Measurements from ENCODE around the gene SPDYC. TPM values are rescaled to one million over a fixed set of nuclear protein-coding genes. Genes with fewer than 3 reads are reported as not detected.

Gene SPDYC
- total RNA-seq, 1 donor from 2014 or later, result not detected

GRCh38 chr11:65186701-65187100 is 16.7 kb downstream of the SPDYC start:
- Histone ChIP-seq H3K4me1 (ENCODE audit: insufficient read depth, low read length) (peaks cover 13% of the 10 kb centered on the region), H3K27me3 (ENCODE audit: insufficient read depth, low read length) (no peaks in the 10 kb centered on the region), H2AFZ (ENCODE audit: low read depth, low read length) (no peak overlapping the region), H3K9me3 (ENCODE audit: insufficient read depth, low read depth, low read length) (no peaks in the 10 kb centered on the region), H3K79me2 (ENCODE audit: insufficient read depth, low read length) (peaks cover 32% of the 10 kb centered on the region), H4K20me1 (ENCODE audit: insufficient read depth, low read length) (peaks cover 59% of the 10 kb centered on the region), H3K4me3 (ENCODE audit: insufficient read depth, low read depth, low read length) (no peak overlapping the region), H3K9ac (ENCODE audit: low read length) (no peak overlapping the region), H3K36me3 (ENCODE audit: insufficient read depth, low read length) (peaks cover 19% of the 10 kb centered on the region), H3K4me2 (ENCODE audit: low read length) (no peak overlapping the region), H3K27ac (ENCODE audit: low read depth, low read length) (no peak overlapping the region)
- peaks cover 24% of the 10 kb centered on the region for H3K36me3 Mint-ChIP-seq (ENCODE audit: low read depth, unreplicated experiment)
- FAIRE-seq (no peak), DNase-seq (ENCODE audit: low read depth) (no peak)
- no peaks in the 10 kb centered on the region for H3K27me3 Mint-ChIP-seq (ENCODE audit: low read depth, unreplicated experiment)
- no peak for TF ChIP-seq EZH2 (IDR thresholded peaks at IDR 0.05; ENCODE audit: insufficient read depth, low read length)
- TF ChIP-seq, protein P1, sequence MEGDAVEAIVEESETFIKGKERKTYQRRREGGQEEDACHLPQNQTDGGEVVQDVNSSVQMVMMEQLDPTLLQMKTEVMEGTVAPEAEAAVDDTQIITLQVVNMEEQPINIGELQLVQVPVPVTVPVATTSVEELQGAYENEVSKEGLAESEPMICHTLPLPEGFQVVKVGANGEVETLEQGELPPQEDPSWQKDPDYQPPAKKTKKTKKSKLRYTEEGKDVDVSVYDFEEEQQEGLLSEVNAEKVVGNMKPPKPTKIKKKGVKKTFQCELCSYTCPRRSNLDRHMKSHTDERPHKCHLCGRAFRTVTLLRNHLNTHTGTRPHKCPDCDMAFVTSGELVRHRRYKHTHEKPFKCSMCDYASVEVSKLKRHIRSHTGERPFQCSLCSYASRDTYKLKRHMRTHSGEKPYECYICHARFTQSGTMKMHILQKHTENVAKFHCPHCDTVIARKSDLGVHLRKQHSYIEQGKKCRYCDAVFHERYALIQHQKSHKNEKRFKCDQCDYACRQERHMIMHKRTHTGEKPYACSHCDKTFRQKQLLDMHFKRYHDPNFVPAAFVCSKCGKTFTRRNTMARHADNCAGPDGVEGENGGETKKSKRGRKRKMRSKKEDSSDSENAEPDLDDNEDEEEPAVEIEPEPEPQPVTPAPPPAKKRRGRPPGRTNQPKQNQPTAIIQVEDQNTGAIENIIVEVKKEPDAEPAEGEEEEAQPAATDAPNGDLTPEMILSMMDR (IDR thresholded peaks at IDR 0.05; ENCODE audit: insufficient read depth, low read depth, low read length), result no peak
- H3K9me3 Mint-ChIP-seq (ENCODE audit: unreplicated experiment), result no peaks in the 10 kb centered on the region
- H3K27ac Mint-ChIP-seq (ENCODE audit: unreplicated experiment), result no peak overlapping the region
- peaks cover 15% of the 10 kb centered on the region for H3K4me1 Mint-ChIP-seq (ENCODE audit: low read depth, unreplicated experiment)
- H3K4me3 Mint-ChIP-seq (ENCODE audit: unreplicated experiment), result no peak overlapping the region

DNA sequence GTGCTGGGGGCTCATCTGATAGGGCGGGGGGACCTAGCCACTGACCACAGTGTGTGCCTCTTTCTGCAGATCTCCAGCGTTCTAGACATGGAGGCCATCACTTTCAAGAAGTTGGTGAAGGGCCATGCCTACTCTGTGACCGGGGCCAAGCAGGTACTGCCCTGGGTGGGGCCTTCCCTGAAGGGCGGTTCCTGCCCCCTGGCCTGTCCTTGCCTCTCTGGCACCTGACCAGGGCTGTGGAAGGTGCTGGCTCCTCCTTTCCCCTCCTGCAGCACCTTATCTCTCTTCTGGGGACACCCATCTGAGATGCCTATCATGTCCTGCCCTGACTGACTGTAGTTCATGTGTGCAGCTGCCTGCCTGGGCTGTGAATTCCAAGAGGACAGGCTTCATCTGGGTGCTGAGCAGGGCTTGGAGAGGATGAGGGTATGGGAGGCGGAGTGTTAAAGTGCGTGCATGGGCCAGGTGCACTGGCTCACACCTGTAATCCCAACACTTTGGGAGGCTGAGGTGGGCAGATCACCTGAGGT is 17.2 kb downstream of the SPDYC start:
- H3K27ac Mint-ChIP-seq (ENCODE audit: unreplicated experiment), result no peak overlapping the region
- peaks cover 23% of the 10 kb centered on the region for H3K36me3 ChIP-seq (ENCODE audit: insufficient read depth, low read length)
- TF ChIP-seq EZH2 (IDR thresholded peaks at IDR 0.05; ENCODE audit: insufficient read depth, low read length), result no peak
- TF ChIP-seq, protein P1 (IDR thresholded peaks at IDR 0.05; ENCODE audit: insufficient read depth, low read depth, low read length), result no peak
- H2AFZ ChIP-seq (ENCODE audit: low read depth, low read length), result no peak overlapping the region
- H3K27me3 ChIP-seq (ENCODE audit: insufficient read depth, low read length), result no peaks in the 10 kb centered on the region
- H3K4me1 Mint-ChIP-seq (ENCODE audit: low read depth, unreplicated experiment), result peaks cover 15% of the 10 kb centered on the region
- H3K9me3 ChIP-seq (ENCODE audit: insufficient read depth, low read depth, low read length), result no peaks in the 10 kb centered on the region
- H3K79me2 ChIP-seq (ENCODE audit: insufficient read depth, low read length), result peaks cover 27% of the 10 kb centered on the region
- no peak overlapping the region for H3K4me3 Mint-ChIP-seq (ENCODE audit: unreplicated experiment)
- peaks cover 12% of the 10 kb centered on the region for H3K4me1 ChIP-seq (ENCODE audit: insufficient read depth, low read length)
- H3K36me3 Mint-ChIP-seq (ENCODE audit: low read depth, unreplicated experiment), result peaks cover 24% of the 10 kb centered on the region
- H3K4me3 ChIP-seq (ENCODE audit: insufficient read depth, low read depth, low read length), result no peak overlapping the region
- peaks cover 59% of the 10 kb centered on the region for H4K20me1 ChIP-seq (ENCODE audit: insufficient read depth, low read length)
- H3K27ac ChIP-seq (ENCODE audit: low read depth, low read length), result no peak overlapping the region
- no peak for DNase-seq (ENCODE audit: low read depth)
- FAIRE-seq, result no peak
- no peak overlapping the region for H3K9ac ChIP-seq (ENCODE audit: low read length)
- no peak overlapping the region for H3K4me2 ChIP-seq (ENCODE audit: low read length)
- no peaks in the 10 kb centered on the region for H3K27me3 Mint-ChIP-seq (ENCODE audit: low read depth, unreplicated experiment)
- no peaks in the 10 kb centered on the region for H3K9me3 Mint-ChIP-seq (ENCODE audit: unreplicated experiment)

DNA sequence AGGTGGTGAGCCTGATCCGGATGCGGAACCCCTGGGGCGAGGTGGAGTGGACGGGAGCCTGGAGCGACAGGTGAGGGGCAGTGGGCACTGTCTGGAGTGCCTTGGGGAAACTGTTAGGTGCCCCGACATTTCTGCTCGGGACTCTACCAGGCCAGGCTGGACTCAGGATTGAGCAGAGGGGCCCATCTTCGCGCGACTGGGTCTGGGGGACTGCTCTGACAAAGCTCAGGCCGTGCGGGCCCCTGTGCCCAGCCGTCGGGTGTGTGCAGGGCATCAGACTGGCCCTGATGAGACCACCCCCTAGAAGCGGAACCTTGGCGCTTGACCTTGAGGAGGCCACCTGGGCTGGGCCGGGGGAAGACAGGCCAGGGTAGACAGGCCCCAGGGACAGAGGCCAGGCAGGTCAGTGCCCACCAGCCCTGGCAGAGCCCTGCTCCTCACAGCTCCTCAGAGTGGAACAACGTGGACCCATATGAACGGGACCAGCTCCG is 18.0 kb downstream of the SPDYC start:
- no peak overlapping the region for H3K4me3 Mint-ChIP-seq (ENCODE audit: unreplicated experiment)
- H3K27me3 Mint-ChIP-seq (ENCODE audit: low read depth, unreplicated experiment), result no peaks in the 10 kb centered on the region
- no peak overlapping the region for H3K4me2 ChIP-seq (ENCODE audit: low read length)
- peaks cover 19% of the 10 kb centered on the region for H3K79me2 ChIP-seq (ENCODE audit: insufficient read depth, low read length)
- peaks cover 22% of the 10 kb centered on the region for H3K36me3 Mint-ChIP-seq (ENCODE audit: low read depth, unreplicated experiment)
- H3K4me1 ChIP-seq (ENCODE audit: insufficient read depth, low read length), result peaks cover 4% of the 10 kb centered on the region
- H4K20me1 ChIP-seq (ENCODE audit: insufficient read depth, low read length), result peaks cover 56% of the 10 kb centered on the region
- H3K27ac ChIP-seq (ENCODE audit: low read depth, low read length), result no peak overlapping the region
- H3K4me1 Mint-ChIP-seq (ENCODE audit: low read depth, unreplicated experiment), result peaks cover 12% of the 10 kb centered on the region
- H2AFZ ChIP-seq (ENCODE audit: low read depth, low read length), result no peak overlapping the region
- no peaks in the 10 kb centered on the region for H3K9me3 ChIP-seq (ENCODE audit: insufficient read depth, low read depth, low read length)
- DNase-seq (ENCODE audit: low read depth), result no peak
- no peak for TF ChIP-seq EZH2 (IDR thresholded peaks at IDR 0.05; ENCODE audit: insufficient read depth, low read length)
- TF ChIP-seq, protein P1 (IDR thresholded peaks at IDR 0.05; ENCODE audit: insufficient read depth, low read depth, low read length), result no peak
- H3K36me3 ChIP-seq (ENCODE audit: insufficient read depth, low read length), result peaks cover 24% of the 10 kb centered on the region
- no peak for FAIRE-seq
- H3K4me3 ChIP-seq (ENCODE audit: insufficient read depth, low read depth, low read length), result no peak overlapping the region
- H3K9me3 Mint-ChIP-seq (ENCODE audit: unreplicated experiment), result no peaks in the 10 kb centered on the region
- H3K9ac ChIP-seq (ENCODE audit: low read length), result no peak overlapping the region
- no peak overlapping the region for H3K27ac Mint-ChIP-seq (ENCODE audit: unreplicated experiment)
- no peaks in the 10 kb centered on the region for H3K27me3 ChIP-seq (ENCODE audit: insufficient read depth, low read length)

Data from astrocyte (in vitro differentiated cells and primary cell).